HepG2 (cell line): Measurements from ENCODE around the gene MYO10. TPM values are rescaled to one million over a fixed set of nuclear protein-coding genes. Genes with fewer than 3 reads are reported as not detected.

Experiments used
- ATF2 ChIP-seq: sonication (generic); formaldehyde crosslinking; IDR thresholded peaks from 2 replicates; pipeline ENCODE4 v1.4.0; 2020; ENCODE audit warnings: missing genetic modification reagents
- ATF7-NPFF ChIP-seq: sonication (generic); formaldehyde crosslinking; IDR thresholded peaks from 2 replicates; pipeline ENCODE4 v1.8.1; 2023; ENCODE audit warnings: mild to moderate bottlenecking, low read depth, missing genetic modification reagents, moderate library complexity
- CCDC6 ChIP-seq: sonication (generic); formaldehyde crosslinking; IDR thresholded peaks from 2 replicates; pipeline ENCODE4 v1.8.1; 2022; ENCODE audit warnings: mild to moderate bottlenecking, missing genetic modification reagents, moderate library complexity
- CTCF ChIP-seq: sonication (generic); formaldehyde crosslinking; IDR thresholded peaks from 2 replicates; pipeline ENCODE4 v1.5.0; 2020; ENCODE audit warnings: mild to moderate bottlenecking, missing genetic modification reagents, moderate library complexity
- EHMT2 ChIP-seq: fragments of 200-600 bp; sonication (generic); IDR thresholded peaks from 2 replicates; pipeline ENCODE4 v1.7.0; 2017; ENCODE audit warnings: antibody characterized with exemption, low read depth, low read length, borderline replicate concordance
- FOXO1 ChIP-seq: sonication (generic); formaldehyde crosslinking; IDR thresholded peaks from 2 replicates; pipeline ENCODE4 v1.4.0; 2020; ENCODE audit warnings: missing genetic modification reagents
- HDAC2 ChIP-seq: sonication (generic); formaldehyde crosslinking; IDR thresholded peaks from 2 replicates; pipeline ENCODE4 v1.4.0; 2020; ENCODE audit warnings: missing genetic modification reagents
- NONO ChIP-seq, 2 experiments: fragments of 450-650 bp in 1 of 2; sonication (generic) in 1 of 2; formaldehyde crosslinking in 1 of 2; IDR thresholded peaks in 1 of 2; conservative IDR thresholded peaks in 1 of 2; 2 replicates each; pipeline versions ENCODE4 v1.6.1 to v1.8.0; 2017 to 2022; ENCODE audit warnings: mild to moderate bottlenecking in 1 of 2, missing genetic modification reagents in 1 of 2, moderate library complexity in 1 of 2
- PAWR ChIP-seq: sonication (generic); formaldehyde crosslinking; IDR thresholded peaks from 2 replicates; pipeline ENCODE4 v1.4.0; 2020; ENCODE audit warnings: missing genetic modification reagents, mild to moderate bottlenecking, borderline replicate concordance
- PCBP1 ChIP-seq: fragments of 200-400 bp; formaldehyde crosslinking; IDR thresholded peaks from 2 replicates; pipeline ENCODE4 v1.6.1; 2017; ENCODE audit warnings: mild to moderate bottlenecking, low read depth, low read length, borderline replicate concordance
- RAD51 ChIP-seq: fragments of 450-650 bp; IDR thresholded peaks from 2 replicates; pipeline ENCODE4 v1.6.1; 2016; ENCODE audit warnings: borderline replicate concordance
- RBAK ChIP-seq: sonication (generic); formaldehyde crosslinking; IDR thresholded peaks from 2 replicates; pipeline ENCODE4 v1.5.1; 2020; ENCODE audit warnings: mild to moderate bottlenecking, missing genetic modification reagents
- SIX4 ChIP-seq: sonication (generic); formaldehyde crosslinking; IDR thresholded peaks from 2 replicates; pipeline ENCODE4 v1.4.0; 2020; ENCODE audit warnings: missing genetic modification reagents
- SP2 ChIP-seq: sonication (generic); formaldehyde crosslinking; IDR thresholded peaks from 2 replicates; pipeline ENCODE4 v1.5.1; 2020; ENCODE audit warnings: mild to moderate bottlenecking, missing genetic modification reagents
- SYNCRIP ChIP-seq: fragments of 200-400 bp; formaldehyde crosslinking; IDR thresholded peaks from 2 replicates; pipeline ENCODE4 v1.6.1; 2018; ENCODE audit warnings: mild to moderate bottlenecking, low read depth, low read length; ENCODE audit not compliant: insufficient read depth
- ZBTB42 ChIP-seq: sonication (generic); formaldehyde crosslinking; IDR thresholded peaks from 2 replicates; pipeline ENCODE4 v1.5.0; 2020; ENCODE audit warnings: mild to moderate bottlenecking, missing genetic modification reagents
- ZFP62 ChIP-seq: sonication (generic); formaldehyde crosslinking; IDR thresholded peaks from 2 replicates; pipeline ENCODE4 v1.4.0; 2020; ENCODE audit warnings: missing genetic modification reagents
- ZNF557 ChIP-seq: sonication (generic); formaldehyde crosslinking; IDR thresholded peaks from 2 replicates; pipeline ENCODE4 v1.4.0; 2020; ENCODE audit warnings: missing genetic modification reagents
- ZNF7 ChIP-seq: IDR thresholded peaks from 2 replicates; pipeline ENCODE4 v1.6.1; 2016; ENCODE audit warnings: missing biosample characterization, missing genetic modification reagents
- ZNF761 ChIP-seq: sonication (generic); formaldehyde crosslinking; conservative IDR thresholded peaks from 2 replicates; pipeline ENCODE4 v1.4.0; 2020; ENCODE audit warnings: mild to moderate bottlenecking, missing genetic modification reagents
- ZNF879 ChIP-seq: sonication (generic); formaldehyde crosslinking; IDR thresholded peaks from 2 replicates; pipeline ENCODE4 v1.8.1; 2023; ENCODE audit warnings: missing genetic modification reagents
- polyA plus RNA-seq, 8 experiments: library from polyadenylated mRNA; depleted of rRNA in 3 of 8; stranded (reverse) in 7 of 8; unstranded in 1 of 8; fragments of >200 nt; fragmentation: Illumina TruSeq in 4 of 8; extraction: Trizol in 4 of 8; gene quantifications; 2 replicates each; pipeline versions ENCODE4 v1.2.1 to v1.2.3, GENCODE V29; 2011 to 2016; ENCODE audit warnings: low read depth in 4 of 8, missing spikeins in 1 of 8, mixed read lengths in 1 of 8; ENCODE audit not compliant: insufficient read depth in 1 of 8
- total RNA-seq, 5 experiments: library from RNA; depleted of rRNA; stranded (reverse); fragments of >200 nt; fragmentation: Illumina TruSeq; extraction: Trizol; gene quantifications; 2 replicates each; pipeline ENCODE4 v1.2.3, GENCODE V29; 2016; ENCODE audit warnings: low read depth in 1 of 5
- TF ChIP-seq, protein P1 (sequence below): sonication (generic); formaldehyde crosslinking; IDR thresholded peaks from 2 replicates; pipeline ENCODE4 v1.4.0; 2020; ENCODE audit warnings: missing genetic modification reagents

Gene MYO10
- total and polyA plus RNA-seq, 2 of the 13 experiments (the other 11 are each of a cell fraction or from before 2014, with no cell fraction given), result 4.5 to 14.0 TPM

GRCh38 chr5:16721151-16722096 lies 214.7 kb downstream of the MYO10 start (continued):
- TF ChIP-seq RBAK (CRISPR knock-in tag) (no peak), ZNF879 (CRISPR knock-in tag) (no peak), FOXO1 (CRISPR knock-in tag) (no peak), PCBP1 (no peak), PAWR (CRISPR knock-in tag) (no peak), CCDC6 (no peak), CTCF (CRISPR knock-in tag) (no peak), ZNF761 (CRISPR knock-in tag) (no peak), NONO (IDR thresholded peaks at IDR 0.05) (no peak), NONO (CRISPR knock-in tag; conservative IDR thresholded peaks at IDR 0.05) (no peak; the same call in 1 of the 2 replicates), HDAC2 (CRISPR knock-in tag) (peak; percentile 25; the same call in 1 of the 2 replicates), RAD51 (no peak), ZNF557 (CRISPR knock-in tag) (no peak), SYNCRIP (no peak), ATF7-NPFF (CRISPR knock-in tag) (no peak), ZBTB42 (CRISPR knock-in tag) (no peak), ZNF7 (CRISPR knock-in tag) (no peak), SIX4 (CRISPR knock-in tag) (peak; percentile 27; the same call in 1 of the 2 replicates), ZFP62 (CRISPR knock-in tag) (no peak), ATF2 (peak; percentile 9; the same call in 1 of the 2 replicates), EHMT2 (no peak), SP2 (CRISPR knock-in tag) (no peak)
- TF ChIP-seq, protein P1, sequence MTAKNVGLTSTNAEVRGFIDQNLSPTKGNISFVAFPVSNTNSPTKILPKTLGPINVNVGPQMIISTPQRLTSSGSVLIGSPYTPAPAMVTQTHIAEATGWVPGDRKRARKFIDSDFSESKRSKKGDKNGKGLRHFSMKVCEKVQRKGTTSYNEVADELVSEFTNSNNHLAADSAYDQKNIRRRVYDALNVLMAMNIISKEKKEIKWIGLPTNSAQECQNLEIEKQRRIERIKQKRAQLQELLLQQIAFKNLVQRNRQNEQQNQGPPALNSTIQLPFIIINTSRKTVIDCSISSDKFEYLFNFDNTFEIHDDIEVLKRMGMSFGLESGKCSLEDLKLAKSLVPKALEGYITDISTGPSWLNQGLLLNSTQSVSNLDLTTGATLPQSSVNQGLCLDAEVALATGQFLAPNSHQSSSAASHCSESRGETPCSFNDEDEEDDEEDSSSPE (CRISPR knock-in tag), result no peak
